Muscle of leg (tissue), 11 donors: ENCODE results near the gene VN1R2. TPM values are rescaled to one million over a fixed set of nuclear protein-coding genes. Genes with fewer than 3 reads are reported as not detected.
"Not testable (repeated sequence)": the region's sequence is repeated elsewhere in the genome, so short reads cannot be mapped to it uniquely, and the experiment has no call there.

Experiments
- DNase-seq: peaks from one replicate; pipeline ENCODE4 v3.0.0; 2013
- H3K27ac ChIP-seq: one replicate; pipeline ENCODE4 v1.5.1; 2013; ENCODE audit warnings: mild to moderate bottlenecking, low read length, control low read depth
- H3K27me3 ChIP-seq: one replicate; pipeline ENCODE4 v1.6.1; 2013; ENCODE audit warnings: low read length; ENCODE audit not compliant: control insufficient read depth, insufficient read depth
- H3K36me3 ChIP-seq: one replicate; pipeline ENCODE4 v1.6.1; 2013; ENCODE audit warnings: low read length; ENCODE audit not compliant: control insufficient read depth, insufficient read depth
- H3K4me1 ChIP-seq: one replicate; pipeline ENCODE4 v1.6.1; 2013; ENCODE audit warnings: low read length; ENCODE audit not compliant: control insufficient read depth, insufficient read depth
- H3K4me3 ChIP-seq: one replicate; pipeline ENCODE4 v1.5.1; 2013; ENCODE audit warnings: low read length, control low read depth
- H3K9me3 ChIP-seq: replicated peaks from 2 replicates; pipeline ENCODE4 v1.6.1; 2013; ENCODE audit warnings: low read depth, low read length; ENCODE audit not compliant: control insufficient read depth
- WGBS: methylation state at CpG from one replicate; pipeline ENCODE4 v1.1.5; 2013; ENCODE audit warnings: missing lambda C conversion rate; ENCODE audit not compliant: insufficient coverage; 5-methylcytosine and 5-hydroxymethylcytosine counted together
- polyA plus RNA-seq, 8 donors: library from polyadenylated mRNA; unstranded; fragments of 120-200 nt; gene quantifications; one replicate each; pipeline versions ENCODE4 v1.2.1 to v1.2.3, GENCODE V29; 2013; ENCODE audit warnings: inconsistent platforms in 1 of 8, low replicate concordance in 1 of 8; ENCODE audit not compliant: insufficient read length in 8 of 8, insufficient read depth in 1 of 8
- total RNA-seq: library from RNA; stranded (reverse); fragments of 120-200 nt; gene quantifications from one replicate; pipeline ENCODE4 v1.2.4, GENCODE V29; 2013

VN1R2 gene
- total and polyA plus RNA-seq, 9 donors, result 0.04 TPM; not detected in 8

- WGBS, result 90% methylated on average over 16 of the region's 27 CpGs
- not testable (repeated sequence) for H3K4me3 ChIP-seq
These were observed 11.8 kb downstream of the VN1R2 start for GRCh38 chr19:53269861-53270260.

GRCh38 chr19:53272044-53272443, 14.0 kb downstream of the VN1R2 start:
- Histone ChIP-seq H3K27ac (no peak overlapping the region), H3K27me3 (peaks cover 6% of the 10 kb centered on the region), H3K4me1 (no peaks in the 10 kb centered on the region), H3K36me3 (no peaks in the 10 kb centered on the region), H3K4me3 (no peak overlapping the region), H3K9me3 (no peaks in the 10 kb centered on the region)
- no peak for DNase-seq
- 79% methylated on average over 6 of the region's 9 CpGs for WGBS

More at GRCh38 chr19:53269861-53270260, 11.8 kb downstream of the VN1R2 start:
- not testable (repeated sequence) for H3K27ac ChIP-seq, H3K27me3 ChIP-seq, H3K4me1 ChIP-seq, DNase-seq, H3K9me3 ChIP-seq, H3K36me3 ChIP-seq

GRCh38 chr19:53275480-53275879, 17.4 kb downstream of the VN1R2 start:
- DNase-seq, result no peak
- H3K9me3 ChIP-seq, result no peaks in the 10 kb centered on the region
- H3K27me3 ChIP-seq, result peaks cover 6% of the 10 kb centered on the region
- no peak overlapping the region for H3K27ac ChIP-seq
- H3K4me3 ChIP-seq, result no peak overlapping the region
- H3K4me1 ChIP-seq, result no peaks in the 10 kb centered on the region
- WGBS, result no CpG with 5 or more reads among the region's 2 CpGs
- no peaks in the 10 kb centered on the region for H3K36me3 ChIP-seq

GRCh38 chr19:53281947-53282346, 23.9 kb downstream of the VN1R2 start:
- H3K9me3 ChIP-seq, H3K36me3 ChIP-seq, DNase-seq, H3K27me3 ChIP-seq, H3K4me1 ChIP-seq, H3K27ac ChIP-seq, H3K4me3 ChIP-seq: not testable (repeated sequence)
- no CpG with 5 or more reads among the region's 8 CpGs for WGBS

GRCh38 chr19:53285087-53285486, 27.0 kb downstream of the VN1R2 start:
- Histone ChIP-seq H3K27me3 (no peaks in the 10 kb centered on the region), H3K36me3 (no peaks in the 10 kb centered on the region), H3K4me3 (no peak overlapping the region), H3K27ac (no peak overlapping the region), H3K4me1 (no peaks in the 10 kb centered on the region), H3K9me3 (no peaks in the 10 kb centered on the region)
- 33% methylated on average over 1 of the region's 4 CpGs for WGBS
- peak; percentile 25 for DNase-seq

- Histone ChIP-seq H3K4me3 (no peak overlapping the region), H3K4me1 (no peaks in the 10 kb centered on the region), H3K27me3 (no peaks in the 10 kb centered on the region), H3K27ac (no peak overlapping the region), H3K9me3 (peaks cover 10% of the 10 kb centered on the region), H3K36me3 (no peaks in the 10 kb centered on the region)
- DNase-seq, result no peak
- 89% methylated on average over 42 of the region's 47 CpGs for WGBS
These were observed 32.9 kb downstream of the VN1R2 start for GRCh38 chr19:53290758-53291549.

GRCh38 chr19:53294786-53295441, 36.8 kb downstream of the VN1R2 start:
- Histone ChIP-seq H3K4me3 (no peak overlapping the region), H3K36me3 (no peaks in the 10 kb centered on the region), H3K4me1 (no peaks in the 10 kb centered on the region), H3K9me3 (peaks cover 10% of the 10 kb centered on the region), H3K27me3 (no peaks in the 10 kb centered on the region), H3K27ac (no peak overlapping the region)
- DNase-seq, result no peak
- WGBS, result 72% methylated on average over 3 of the region's 7 CpGs

GRCh38 chr19:53301341-53301740, 43.2 kb downstream of the VN1R2 start:
- DNase-seq, H3K27ac ChIP-seq, H3K9me3 ChIP-seq, H3K27me3 ChIP-seq, H3K4me1 ChIP-seq, H3K36me3 ChIP-seq, H3K4me3 ChIP-seq: not testable (repeated sequence)
- WGBS, result no CpG with 5 or more reads among the region's 8 CpGs

GRCh38 chr19:53308339-53308811, 50.3 kb downstream of the VN1R2 start:
- Histone ChIP-seq H3K27me3 (peaks cover 33% of the 10 kb centered on the region), H3K36me3 (no peaks in the 10 kb centered on the region), H3K9me3 (no peaks in the 10 kb centered on the region), H3K4me1 (peaks cover 6% of the 10 kb centered on the region), H3K4me3 (no peak overlapping the region), H3K27ac (no peak overlapping the region)
- DNase-seq, result peak; percentile 28
- WGBS, result 3% methylated on average over 32 of the region's 32 CpGs
